ENCODE results near the gene PRKG1.

DNA sequence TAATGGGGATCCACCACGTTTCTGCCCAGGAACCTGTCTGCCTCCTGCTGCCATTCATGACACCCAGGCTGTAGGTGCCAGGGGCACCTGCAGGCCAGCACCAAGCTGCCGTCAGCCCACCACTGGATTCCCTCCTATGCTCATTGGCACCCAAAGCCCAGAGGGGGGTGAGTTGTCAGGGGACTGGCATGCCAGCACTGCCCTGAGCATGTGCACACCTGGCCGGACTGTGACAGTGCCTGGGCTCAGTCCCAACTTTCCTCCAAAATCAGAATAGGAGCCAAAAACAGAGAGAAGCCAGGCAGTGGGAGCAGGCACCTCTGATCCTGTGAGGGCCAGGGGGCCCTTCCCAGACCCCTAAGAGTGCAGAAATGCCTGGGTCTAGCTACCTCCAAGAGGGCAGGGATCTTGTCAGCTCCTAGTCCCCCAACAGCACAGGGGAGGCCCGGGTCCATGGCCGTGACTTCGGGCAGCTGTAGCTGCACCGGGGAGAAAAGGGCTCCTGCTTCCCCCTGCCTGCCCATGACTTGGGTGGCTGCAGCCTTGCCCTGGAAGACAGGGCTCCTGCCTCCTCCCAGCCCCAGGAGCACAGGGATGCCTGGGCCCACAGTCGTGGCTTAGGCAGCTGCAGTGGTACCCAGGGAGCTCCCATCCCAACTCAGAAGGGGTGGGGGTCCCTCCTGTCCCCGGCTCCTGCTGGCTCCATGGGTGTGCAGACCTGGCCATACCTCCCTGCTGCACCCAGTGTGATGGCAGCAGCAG is 990.0 kb downstream of the PRKG1 start:
- no peak for TF ChIP-seq POLR2A (IDR thresholded peaks at IDR 0.05)
- TF ChIP-seq, protein P1, sequence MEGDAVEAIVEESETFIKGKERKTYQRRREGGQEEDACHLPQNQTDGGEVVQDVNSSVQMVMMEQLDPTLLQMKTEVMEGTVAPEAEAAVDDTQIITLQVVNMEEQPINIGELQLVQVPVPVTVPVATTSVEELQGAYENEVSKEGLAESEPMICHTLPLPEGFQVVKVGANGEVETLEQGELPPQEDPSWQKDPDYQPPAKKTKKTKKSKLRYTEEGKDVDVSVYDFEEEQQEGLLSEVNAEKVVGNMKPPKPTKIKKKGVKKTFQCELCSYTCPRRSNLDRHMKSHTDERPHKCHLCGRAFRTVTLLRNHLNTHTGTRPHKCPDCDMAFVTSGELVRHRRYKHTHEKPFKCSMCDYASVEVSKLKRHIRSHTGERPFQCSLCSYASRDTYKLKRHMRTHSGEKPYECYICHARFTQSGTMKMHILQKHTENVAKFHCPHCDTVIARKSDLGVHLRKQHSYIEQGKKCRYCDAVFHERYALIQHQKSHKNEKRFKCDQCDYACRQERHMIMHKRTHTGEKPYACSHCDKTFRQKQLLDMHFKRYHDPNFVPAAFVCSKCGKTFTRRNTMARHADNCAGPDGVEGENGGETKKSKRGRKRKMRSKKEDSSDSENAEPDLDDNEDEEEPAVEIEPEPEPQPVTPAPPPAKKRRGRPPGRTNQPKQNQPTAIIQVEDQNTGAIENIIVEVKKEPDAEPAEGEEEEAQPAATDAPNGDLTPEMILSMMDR (IDR thresholded peaks at IDR 0.05), result no peak
